NCI-H1092 (cell line): ENCODE measurements around the gene TMEM98.
"Not testable (repeated sequence)": the region's sequence is repeated elsewhere in the genome, so short reads cannot be mapped to it uniquely, and the experiment has no call there.

ENCODE experiments used
- DNase-seq: peaks from one replicate; lab custom pipeline; 2025; lab: John Stamatoyannopoulos, UW

Gene TMEM98

GRCh38 chr17:32943647-32944191 lies 15.8 kb downstream of the TMEM98 start:
- DNase-seq, result no peak

- DNase-seq, result no peak
Measured at GRCh38 chr17:32944248-32945020, 16.5 kb downstream of the TMEM98 start.

GRCh38 chr17:32946375-32947135 lies 18.6 kb downstream of the TMEM98 start:
- DNase-seq, result no peak

GRCh38 chr17:32947736-32948135 lies 19.8 kb downstream of the TMEM98 start:
- DNase-seq, result no peak

GRCh38 chr17:32949181-32949580 lies 21.2 kb downstream of the TMEM98 start:
- DNase-seq, result no peak

- DNase-seq, result not testable (repeated sequence)
Measured at GRCh38 chr17:32952491-32952890, 24.5 kb downstream of the TMEM98 start.

- DNase-seq, result no peak
Measured at GRCh38 chr17:32953045-32953444, 25.1 kb downstream of the TMEM98 start.

- DNase-seq, result no peak
Measured at GRCh38 chr17:32953857-32954256, 25.9 kb downstream of the TMEM98 start.

GRCh38 chr17:32954477-32954876 lies 26.5 kb downstream of the TMEM98 start:
- no peak for DNase-seq

- no peak for DNase-seq
Measured at GRCh38 chr17:32955155-32955554, 27.2 kb downstream of the TMEM98 start.

- no peak for DNase-seq
Measured at GRCh38 chr17:32956240-32956970, 28.5 kb downstream of the TMEM98 start.

GRCh38 chr17:32958418-32958817 lies 30.5 kb downstream of the TMEM98 start:
- no peak for DNase-seq

- no peak for DNase-seq
Measured at GRCh38 chr17:32960815-32961214, 32.9 kb downstream of the TMEM98 start.

GRCh38 chr17:32962320-32962711 lies 34.4 kb downstream of the TMEM98 start:
- DNase-seq, result no peak

- DNase-seq, result no peak
Measured at GRCh38 chr17:32964541-32964940, 36.6 kb downstream of the TMEM98 start.

- DNase-seq, result not testable (repeated sequence)
Measured at GRCh38 chr17:32969231-32969630, 41.3 kb downstream of the TMEM98 start.

- no peak for DNase-seq
Measured at GRCh38 chr17:32970281-32970680, 42.3 kb downstream of the TMEM98 start.

GRCh38 chr17:32971171-32971570 lies 43.2 kb downstream of the TMEM98 start:
- no peak for DNase-seq

GRCh38 chr17:32976131-32976530 lies 48.2 kb downstream of the TMEM98 start:
- no peak for DNase-seq

- no peak for DNase-seq
Measured at GRCh38 chr17:32976605-32977004, 48.7 kb downstream of the TMEM98 start.

- DNase-seq, result no peak
Measured at GRCh38 chr17:32980230-32980629, 52.3 kb downstream of the TMEM98 start.

GRCh38 chr17:32981611-32982010 lies 53.7 kb downstream of the TMEM98 start:
- DNase-seq, result not testable (repeated sequence)
